ENCODE results near the gene TAS1R2. TPM values are rescaled to one million over a fixed set of nuclear protein-coding genes. Genes with fewer than 3 reads are reported as not detected.
"Not testable (repeated sequence)": the region's sequence is repeated elsewhere in the genome, so short reads cannot be mapped to it uniquely, and the experiment has no call there.

TAS1R2 gene
- total RNA-seq, 2 experiments from 2014 or later, result not detected

DNA sequence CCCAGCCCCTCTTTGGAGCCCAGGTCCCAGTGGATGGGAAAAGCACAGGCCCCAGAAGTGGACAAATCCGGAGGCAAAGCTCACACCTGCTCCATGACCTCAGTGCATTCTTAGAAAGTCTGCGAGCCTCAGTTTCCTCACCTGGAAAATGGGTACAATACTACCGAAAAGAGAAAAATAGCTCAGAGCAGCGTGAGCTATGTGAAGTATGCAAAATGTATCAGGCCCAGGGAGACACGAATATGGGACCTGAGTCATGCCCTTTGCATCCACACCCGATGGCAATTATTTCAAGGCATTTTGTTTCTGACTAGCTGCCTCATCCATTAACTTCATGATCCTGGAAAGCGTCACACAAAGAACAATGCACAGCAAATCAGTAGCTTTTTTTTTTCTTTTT is 33.7 kb upstream of the TAS1R2 start:
- no peaks in the 10 kb centered on the region for H3K9me3 Mint-ChIP-seq
- no peaks in the 10 kb centered on the region for H3K27me3 Mint-ChIP-seq
- no peaks in the 10 kb centered on the region for H3K36me3 Mint-ChIP-seq
- DNase-seq (no peak), ATAC-seq (ENCODE audit: low read depth) (no peak)
- H3K27ac Mint-ChIP-seq, result no peak overlapping the region
- POLR2A ChIA-PET, result no interaction called here
- no peak overlapping the region for H3K4me3 Mint-ChIP-seq
- H3K4me1 Mint-ChIP-seq, result no peaks in the 10 kb centered on the region

DNA sequence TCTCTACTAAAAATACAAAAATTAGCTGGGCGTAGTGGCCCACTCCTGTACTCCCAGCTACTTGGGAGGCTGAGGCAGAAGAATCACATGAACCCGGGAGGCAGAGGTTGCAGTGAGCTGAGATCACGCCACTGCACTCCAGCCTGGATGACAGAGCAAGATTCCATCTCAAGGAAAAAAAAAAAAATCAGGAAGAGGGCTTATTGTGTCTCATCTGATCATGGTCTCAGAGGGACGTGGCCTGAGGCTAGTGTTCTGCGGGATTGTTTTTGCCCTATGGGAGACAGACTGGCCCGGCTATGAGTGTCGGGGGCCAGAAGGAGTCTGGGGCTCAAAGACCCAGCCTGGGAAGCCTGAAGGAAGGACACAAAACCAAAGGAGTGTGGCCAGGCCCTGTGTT is 32.4 kb upstream of the TAS1R2 start:
- H3K36me3 Mint-ChIP-seq; H3K27me3 Mint-ChIP-seq; H3K9me3 Mint-ChIP-seq; DNase-seq; ATAC-seq (ENCODE audit: low read depth); H3K4me1 Mint-ChIP-seq; H3K27ac Mint-ChIP-seq; POLR2A ChIA-PET; H3K4me3 Mint-ChIP-seq: not testable (repeated sequence)

DNA sequence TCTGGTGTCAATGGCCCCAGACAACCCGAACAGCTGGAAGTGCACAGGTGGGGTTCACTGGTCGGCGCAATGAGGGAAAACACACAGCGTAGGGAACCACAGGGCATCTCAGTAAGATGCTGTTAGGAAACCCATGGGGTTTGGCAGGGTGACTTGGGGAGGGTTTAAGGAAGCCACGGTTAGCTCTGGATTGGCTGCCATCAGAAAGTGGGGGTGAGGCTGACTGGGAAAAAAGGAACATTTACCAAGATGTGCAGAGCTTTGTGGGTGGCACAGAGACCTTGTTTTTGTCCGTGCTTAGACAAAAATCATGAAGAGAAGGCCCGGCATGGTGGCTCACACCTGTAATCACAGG is 31.9 kb upstream of the TAS1R2 start:
- DNase-seq (no peak), ATAC-seq (ENCODE audit: low read depth) (no peak)
- no peaks in the 10 kb centered on the region for H3K36me3 Mint-ChIP-seq
- H3K9me3 Mint-ChIP-seq, result no peaks in the 10 kb centered on the region
- no peak overlapping the region for H3K4me3 Mint-ChIP-seq
- no peak overlapping the region for H3K27ac Mint-ChIP-seq
- H3K4me1 Mint-ChIP-seq, result no peaks in the 10 kb centered on the region
- POLR2A ChIA-PET, result no interaction called here
- no peaks in the 10 kb centered on the region for H3K27me3 Mint-ChIP-seq

DNA sequence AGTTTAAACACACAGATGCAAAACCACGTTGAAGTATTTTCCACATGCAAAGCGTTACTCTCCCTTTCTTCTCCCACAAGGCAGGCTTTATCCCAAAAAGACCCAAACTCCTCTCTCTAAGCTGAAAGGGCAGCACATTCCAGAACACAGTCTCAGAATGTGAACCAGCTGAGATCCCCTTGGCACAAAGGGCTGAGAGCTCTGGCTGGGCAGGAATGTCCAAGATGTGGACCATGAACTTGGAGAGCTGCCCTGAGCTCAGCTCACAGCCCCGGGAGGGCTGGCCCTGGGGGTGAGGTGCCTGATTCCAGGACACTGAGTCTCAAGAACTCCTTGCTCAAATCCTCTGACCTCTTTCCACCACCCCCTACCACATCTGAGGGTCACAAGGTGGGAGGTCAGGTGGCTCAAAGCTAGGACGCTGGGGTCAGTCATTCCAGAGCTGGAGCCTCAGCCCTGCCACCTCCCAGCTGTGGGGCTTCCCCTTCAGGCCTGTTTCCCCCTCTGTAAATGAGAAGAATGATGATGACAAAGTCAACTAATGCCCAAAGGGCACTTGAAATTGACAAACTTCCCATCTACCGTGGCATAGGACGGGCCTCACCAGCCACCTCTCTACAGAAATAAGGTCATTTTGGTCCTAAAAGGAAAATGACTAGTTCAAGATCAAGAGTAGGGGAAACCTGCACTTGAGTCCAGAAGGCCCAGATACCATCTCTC is 31.4 kb upstream of the TAS1R2 start:
- Mint-ChIP-seq H3K27me3 (no peaks in the 10 kb centered on the region), H3K36me3 (no peaks in the 10 kb centered on the region), H3K9me3 (no peaks in the 10 kb centered on the region), H3K27ac (no peak overlapping the region), H3K4me3 (no peak overlapping the region), H3K4me1 (no peaks in the 10 kb centered on the region)
- POLR2A ChIA-PET, result no interaction called here
- DNase-seq (no peak), ATAC-seq (ENCODE audit: low read depth) (no peak)

DNA sequence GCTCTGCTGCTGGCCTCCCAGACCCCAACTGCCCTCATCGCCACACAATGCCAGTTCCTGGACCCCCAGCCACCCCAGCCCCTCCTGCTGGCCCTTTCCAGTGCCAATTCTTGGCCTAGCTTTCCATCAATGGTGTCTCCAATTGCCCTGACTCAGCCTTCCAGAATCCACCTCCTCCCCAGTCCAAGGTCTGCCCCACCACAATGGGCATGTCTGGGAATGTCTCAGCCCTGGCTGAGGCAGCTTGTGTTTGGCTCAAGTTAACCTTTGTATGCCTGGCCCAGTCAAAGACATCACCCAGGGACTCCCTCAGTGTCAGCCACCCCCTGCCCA is 26.5 kb upstream of the TAS1R2 start:
- POLR2A ChIA-PET, result no interaction called here
- H3K27ac Mint-ChIP-seq, result no peak overlapping the region
- DNase-seq (no peak), ATAC-seq (ENCODE audit: low read depth) (no peak)
- H3K4me1 Mint-ChIP-seq, result no peaks in the 10 kb centered on the region
- no peak overlapping the region for H3K4me3 Mint-ChIP-seq
- H3K9me3 Mint-ChIP-seq, result no peaks in the 10 kb centered on the region
- no peaks in the 10 kb centered on the region for H3K27me3 Mint-ChIP-seq
- no peaks in the 10 kb centered on the region for H3K36me3 Mint-ChIP-seq

DNA sequence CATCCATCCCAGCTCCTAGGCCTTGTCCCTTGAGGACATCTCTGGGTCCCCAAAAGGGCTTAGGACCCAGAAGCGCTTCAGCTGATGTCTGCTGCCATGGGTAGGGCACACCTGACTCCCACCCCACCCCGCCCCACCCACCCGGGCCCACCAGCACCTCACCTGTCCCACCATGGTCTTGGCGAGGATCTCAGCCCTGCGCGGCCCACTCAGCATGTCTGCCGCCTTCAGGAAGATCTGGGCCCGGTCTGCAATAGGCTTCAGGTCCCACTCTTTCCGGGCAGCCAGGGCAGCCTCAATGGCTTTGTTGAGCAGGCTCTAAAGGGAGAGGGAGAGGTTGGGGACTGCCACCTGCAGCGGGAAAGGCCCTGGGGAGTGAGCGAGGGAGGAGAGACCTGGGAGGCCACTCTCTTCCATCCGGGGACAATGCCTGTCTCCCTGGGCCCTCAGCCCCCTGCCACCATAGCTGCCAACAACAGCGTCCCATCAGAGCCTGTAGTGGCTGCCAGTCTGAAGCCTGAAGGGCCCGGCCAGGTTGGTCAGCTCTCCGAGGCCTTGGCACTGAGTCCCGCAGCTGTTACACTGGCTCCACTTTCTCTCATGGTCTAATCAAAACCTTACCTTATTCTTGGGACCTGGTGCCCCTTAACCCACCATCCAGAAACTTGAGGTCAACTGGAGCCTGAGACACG is 26.0 kb upstream of the TAS1R2 start:
- Mint-ChIP-seq H3K36me3 (no peaks in the 10 kb centered on the region), H3K4me3 (no peak overlapping the region), H3K9me3 (no peaks in the 10 kb centered on the region), H3K27me3 (no peaks in the 10 kb centered on the region), H3K27ac (no peak overlapping the region), H3K4me1 (no peaks in the 10 kb centered on the region)
- DNase-seq (no peak), ATAC-seq (ENCODE audit: low read depth) (no peak)
- POLR2A ChIA-PET, result no interaction called here

DNA sequence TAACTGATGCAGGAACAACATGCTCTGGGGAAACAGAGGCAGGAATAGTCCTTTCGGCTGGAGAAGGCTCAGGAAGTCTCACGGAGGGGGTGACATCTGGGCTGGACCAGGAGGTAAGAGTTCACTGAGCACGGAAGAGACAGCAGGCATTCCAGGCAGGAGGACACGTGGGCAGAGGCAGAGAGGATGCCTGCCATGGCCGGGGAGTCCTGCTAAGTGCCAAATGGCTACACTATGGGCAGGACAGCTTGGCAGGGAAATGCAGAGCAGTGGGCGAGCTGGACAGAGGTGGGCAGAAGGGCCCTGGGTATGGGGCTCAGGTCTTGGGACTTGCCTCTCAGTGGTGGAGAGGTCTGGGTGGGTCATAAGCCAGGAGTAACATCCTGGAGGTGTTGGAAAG is 25.3 kb upstream of the TAS1R2 start:
- Mint-ChIP-seq H3K4me1 (no peaks in the 10 kb centered on the region), H3K4me3 (no peak overlapping the region), H3K27me3 (no peaks in the 10 kb centered on the region), H3K36me3 (no peaks in the 10 kb centered on the region), H3K27ac (no peak overlapping the region), H3K9me3 (no peaks in the 10 kb centered on the region)
- POLR2A ChIA-PET, result no interaction called here
- no peak for ATAC-seq (ENCODE audit: low read depth)
- no peak for DNase-seq

DNA sequence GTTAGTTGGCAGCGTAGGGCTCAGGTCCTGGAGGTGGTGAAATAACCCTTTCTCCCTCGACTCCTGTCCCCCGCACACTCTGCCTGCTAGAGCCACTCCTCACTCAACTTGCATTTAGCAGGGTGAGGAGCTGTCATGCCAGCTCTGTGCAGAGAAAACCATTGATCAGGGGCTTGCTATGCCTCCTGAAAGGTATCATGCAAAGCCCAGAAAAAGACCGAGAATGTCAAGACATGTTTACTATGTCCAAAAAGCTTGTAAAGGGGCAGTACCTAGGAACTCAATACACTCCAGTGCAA is 24.9 kb upstream of the TAS1R2 start:
- POLR2A ChIA-PET, result interaction anchor here (0.8 kb wide), 1 partner anchor 18 kb away, joined by 4 read pairs; the partner anchor contains the start of gene ALDH4A1
- ATAC-seq (ENCODE audit: low read depth), result no peak

DNA sequence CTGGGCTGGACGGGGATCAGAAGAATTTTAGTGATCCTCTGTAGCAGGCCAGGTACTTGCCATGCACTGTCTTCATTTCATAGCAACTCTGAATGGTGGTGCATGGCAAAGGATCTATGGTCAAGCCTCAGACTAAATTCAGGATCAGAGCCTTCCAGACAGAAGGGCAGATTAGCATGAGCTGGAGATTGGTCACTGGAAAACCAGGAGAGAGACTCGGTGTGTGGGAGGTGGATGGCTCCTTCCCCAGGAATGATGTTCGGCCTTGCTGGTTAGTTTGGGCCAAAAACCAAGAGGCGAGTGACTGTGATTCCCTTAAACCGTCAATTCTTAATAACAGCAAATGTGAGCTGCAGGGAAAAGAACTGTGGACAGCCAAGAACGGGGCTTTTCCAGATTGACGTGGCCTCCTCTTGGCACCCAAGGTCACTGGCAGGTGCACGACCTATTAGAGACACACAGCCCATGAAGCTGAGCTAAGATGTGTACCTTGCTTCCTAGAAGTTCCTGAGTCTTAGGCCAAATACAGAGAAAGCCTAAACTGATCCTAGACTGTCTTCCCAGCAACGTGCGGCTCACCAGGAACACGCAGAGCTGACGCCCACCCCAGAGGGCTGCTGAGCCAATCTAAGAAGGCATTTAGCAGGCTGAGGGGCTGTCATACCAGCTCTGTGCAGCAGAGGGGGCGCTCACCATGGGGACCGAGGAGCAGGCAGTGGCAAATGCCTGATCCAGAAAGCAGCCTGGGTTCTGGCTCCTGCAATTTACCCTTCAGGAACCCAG is 24.4 kb upstream of the TAS1R2 start:
- POLR2A ChIA-PET, result interaction anchor here (0.8 kb wide), 1 partner anchor 19 kb away, joined by 4 read pairs; the partner anchor contains the start of gene ALDH4A1
- no peaks in the 10 kb centered on the region for H3K36me3 Mint-ChIP-seq
- no peaks in the 10 kb centered on the region for H3K9me3 Mint-ChIP-seq
- no peak overlapping the region for H3K4me3 Mint-ChIP-seq
- H3K27me3 Mint-ChIP-seq, result no peaks in the 10 kb centered on the region
- H3K27ac Mint-ChIP-seq, result no peak overlapping the region
- DNase-seq (peak; percentile 72), ATAC-seq (ENCODE audit: low read depth) (peak; percentile 58)
- no peaks in the 10 kb centered on the region for H3K4me1 Mint-ChIP-seq

More for the DNA sequence above, 24.9 kb upstream of the TAS1R2 start:
- Mint-ChIP-seq H3K4me3 (no peak overlapping the region), H3K27ac (no peak overlapping the region), H3K36me3 (no peaks in the 10 kb centered on the region), H3K4me1 (no peaks in the 10 kb centered on the region), H3K9me3 (no peaks in the 10 kb centered on the region), H3K27me3 (no peaks in the 10 kb centered on the region)
- DNase-seq, result no peak

DNA sequence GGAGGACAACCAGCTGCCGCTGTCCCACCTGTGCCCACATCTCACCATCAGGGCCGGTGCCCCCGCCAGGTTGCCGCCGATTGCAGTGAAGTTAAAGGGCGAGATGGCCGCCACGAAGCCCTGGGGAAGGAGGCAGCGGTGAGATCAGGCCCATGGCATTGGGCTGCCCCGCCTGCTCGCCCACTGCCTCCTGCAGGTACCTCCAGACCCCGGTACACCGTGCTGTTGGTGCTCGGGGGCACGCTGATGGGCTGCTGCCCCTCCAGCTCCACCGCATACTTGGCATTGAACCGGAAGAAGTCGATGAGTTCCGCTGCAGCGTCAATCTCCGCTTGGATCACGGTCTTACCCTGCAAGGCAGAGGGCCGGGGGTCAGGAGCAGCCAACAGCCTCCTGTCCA is 23.6 kb upstream of the TAS1R2 start:
- H3K27me3 Mint-ChIP-seq, result no peaks in the 10 kb centered on the region
- H3K4me1 Mint-ChIP-seq, result no peaks in the 10 kb centered on the region
- no peak overlapping the region for H3K27ac Mint-ChIP-seq
- H3K9me3 Mint-ChIP-seq, result no peaks in the 10 kb centered on the region
- POLR2A ChIA-PET, result no interaction called here
- no peak overlapping the region for H3K4me3 Mint-ChIP-seq
- ATAC-seq (ENCODE audit: low read depth) (no peak), DNase-seq (no peak)
- H3K36me3 Mint-ChIP-seq, result no peaks in the 10 kb centered on the region

DNA sequence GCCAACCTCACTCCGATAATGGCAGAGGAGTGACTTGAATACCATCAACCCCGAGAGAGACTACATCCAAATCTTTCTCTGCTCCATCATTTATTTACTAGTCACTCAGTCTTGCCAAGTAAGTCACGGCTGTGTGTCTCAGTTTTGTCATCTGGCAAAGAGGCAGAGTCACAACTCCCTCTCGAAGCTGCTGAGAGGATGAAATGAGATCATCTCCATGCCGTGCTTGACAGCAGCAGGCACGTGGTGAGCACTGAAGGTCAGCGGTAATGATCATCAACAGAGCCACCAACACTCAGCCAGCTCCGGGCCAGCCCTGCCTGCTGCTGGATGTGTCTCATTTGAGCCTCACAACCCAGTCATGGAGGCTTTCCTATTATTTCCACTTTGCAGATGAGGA is 23.0 kb upstream of the TAS1R2 start:
- Mint-ChIP-seq H3K36me3 (no peaks in the 10 kb centered on the region), H3K27me3 (no peaks in the 10 kb centered on the region), H3K4me1 (no peaks in the 10 kb centered on the region), H3K27ac (no peak overlapping the region), H3K9me3 (no peaks in the 10 kb centered on the region), H3K4me3 (no peak overlapping the region)
- DNase-seq, result no peak
- ATAC-seq (ENCODE audit: low read depth), result no peak
- POLR2A ChIA-PET, result no interaction called here

DNA sequence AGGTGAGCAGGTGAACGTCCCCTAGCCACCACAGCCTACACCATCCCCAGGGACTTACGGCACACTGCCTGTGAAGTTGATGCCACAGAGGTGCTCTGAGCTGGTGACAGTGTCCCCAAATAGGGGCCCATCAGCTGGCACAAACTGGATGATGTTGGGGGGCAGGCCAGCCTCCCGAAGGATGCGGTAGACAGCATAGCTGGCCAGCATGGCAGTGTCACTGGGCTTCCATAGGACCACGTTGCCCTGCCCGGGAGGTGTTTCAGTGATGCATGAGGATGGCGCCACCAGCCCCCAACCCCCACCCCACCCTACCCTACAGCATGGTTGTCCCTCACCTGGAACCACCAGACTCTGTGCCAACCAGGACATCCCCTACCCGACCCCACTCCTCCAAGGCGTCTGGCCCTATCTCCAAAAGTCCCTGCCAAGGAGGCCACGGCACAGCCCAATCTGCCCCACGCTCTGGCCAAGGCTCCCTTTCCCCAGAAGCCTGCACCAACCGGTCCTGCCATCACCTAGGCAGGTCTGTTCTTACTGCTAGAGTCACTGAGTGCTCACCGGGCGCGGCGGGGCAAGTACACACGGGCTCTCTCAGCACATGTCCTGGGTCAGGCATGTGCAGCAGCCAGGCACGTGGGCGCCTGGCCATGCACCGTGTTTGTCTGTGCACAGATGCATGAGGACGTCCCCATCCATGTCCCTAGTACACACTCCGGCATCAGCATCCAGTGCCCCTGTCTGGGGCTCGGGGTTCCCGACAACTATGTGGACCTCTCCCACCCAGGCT is 22.4 kb upstream of the TAS1R2 start:
- no peak for DNase-seq
- H3K27ac Mint-ChIP-seq, result no peak overlapping the region
- no peak overlapping the region for H3K4me3 Mint-ChIP-seq
- H3K4me1 Mint-ChIP-seq, result no peaks in the 10 kb centered on the region
- POLR2A ChIA-PET, result no interaction called here
- no peaks in the 10 kb centered on the region for H3K9me3 Mint-ChIP-seq
- no peak for ATAC-seq (ENCODE audit: low read depth)
- no peaks in the 10 kb centered on the region for H3K36me3 Mint-ChIP-seq
- no peaks in the 10 kb centered on the region for H3K27me3 Mint-ChIP-seq

DNA sequence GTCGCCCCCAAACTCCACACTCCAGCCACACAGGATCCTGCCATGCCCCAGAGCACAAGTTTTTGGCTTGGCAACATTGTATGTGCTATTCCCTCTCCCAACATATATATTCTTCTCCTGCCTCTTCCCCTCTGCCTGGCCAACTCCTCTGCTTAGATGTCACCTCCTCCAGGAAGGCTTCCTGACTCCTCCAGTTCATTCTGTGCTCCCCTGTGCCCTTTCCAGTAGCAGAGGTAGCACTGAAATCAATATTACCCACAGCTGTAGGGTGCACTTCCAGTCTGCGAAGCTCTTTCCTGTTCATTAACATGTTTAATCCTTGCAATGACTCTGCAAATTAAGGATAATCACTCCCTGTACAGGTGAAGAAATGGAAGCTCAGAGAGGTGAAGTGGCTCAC is 21.7 kb upstream of the TAS1R2 start:
- ATAC-seq (ENCODE audit: low read depth) (no peak), DNase-seq (no peak)
- H3K4me1 Mint-ChIP-seq, result no peaks in the 10 kb centered on the region
- no peaks in the 10 kb centered on the region for H3K27me3 Mint-ChIP-seq
- no peak overlapping the region for H3K4me3 Mint-ChIP-seq
- H3K9me3 Mint-ChIP-seq, result no peaks in the 10 kb centered on the region
- no peak overlapping the region for H3K27ac Mint-ChIP-seq
- H3K36me3 Mint-ChIP-seq, result no peaks in the 10 kb centered on the region
- POLR2A ChIA-PET, result no interaction called here

Data from activated naive CD8-positive, alpha-beta T cell treated with anti-CD3 and anti-CD28 coated beads, Interleukin-2, amount 10 ng/mL, durations not matched to agents 7 days and 5 days (primary cell).